ENCODE measurements around the gene CNOT9.

CNOT9 gene

DNA sequence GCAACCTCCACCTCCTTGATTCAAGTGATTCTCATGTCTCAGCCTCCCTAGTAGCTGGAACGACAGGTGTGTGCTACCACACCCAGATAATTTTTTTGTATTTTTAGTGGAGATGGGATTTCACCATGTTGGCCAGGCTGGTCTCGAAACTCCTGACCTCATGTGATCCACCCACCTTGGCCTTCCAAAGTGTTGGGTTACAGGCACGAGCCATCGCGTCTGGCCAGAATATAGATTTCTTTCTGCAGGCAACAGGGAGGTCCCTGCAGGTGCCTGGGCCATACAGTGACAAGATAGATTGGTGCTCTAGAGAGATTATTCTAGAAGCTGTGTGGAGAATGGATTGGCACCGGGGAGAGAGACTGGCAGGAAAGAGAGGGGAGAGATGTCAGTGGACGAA is 52.4 kb downstream of the CNOT9 start:
- Histone ChIP-seq H3K36me3 (ENCODE audit: insufficient read depth) (no peaks in the 10 kb centered on the region), H3K4me3 (IDR thresholded peaks at IDR 0.05; ENCODE audit: insufficient read depth, low read depth, low read length) (no peak overlapping the region), H2AFZ (ENCODE audit: low read depth) (no peak overlapping the region), H4K20me1 (ENCODE audit: insufficient read depth) (no peaks in the 10 kb centered on the region), H3K79me2 (ENCODE audit: insufficient read depth, low read depth) (no peaks in the 10 kb centered on the region), H3K27me3 (ENCODE audit: insufficient read depth, low read depth) (no peaks in the 10 kb centered on the region), H3K9ac (no peak overlapping the region), H3K27ac (no peak overlapping the region), H3K4me2 (no peak overlapping the region), H3K4me1 (ENCODE audit: low read depth, poor library complexity, severe bottlenecking) (no peaks in the 10 kb centered on the region)
- TF ChIP-seq, protein P1, sequence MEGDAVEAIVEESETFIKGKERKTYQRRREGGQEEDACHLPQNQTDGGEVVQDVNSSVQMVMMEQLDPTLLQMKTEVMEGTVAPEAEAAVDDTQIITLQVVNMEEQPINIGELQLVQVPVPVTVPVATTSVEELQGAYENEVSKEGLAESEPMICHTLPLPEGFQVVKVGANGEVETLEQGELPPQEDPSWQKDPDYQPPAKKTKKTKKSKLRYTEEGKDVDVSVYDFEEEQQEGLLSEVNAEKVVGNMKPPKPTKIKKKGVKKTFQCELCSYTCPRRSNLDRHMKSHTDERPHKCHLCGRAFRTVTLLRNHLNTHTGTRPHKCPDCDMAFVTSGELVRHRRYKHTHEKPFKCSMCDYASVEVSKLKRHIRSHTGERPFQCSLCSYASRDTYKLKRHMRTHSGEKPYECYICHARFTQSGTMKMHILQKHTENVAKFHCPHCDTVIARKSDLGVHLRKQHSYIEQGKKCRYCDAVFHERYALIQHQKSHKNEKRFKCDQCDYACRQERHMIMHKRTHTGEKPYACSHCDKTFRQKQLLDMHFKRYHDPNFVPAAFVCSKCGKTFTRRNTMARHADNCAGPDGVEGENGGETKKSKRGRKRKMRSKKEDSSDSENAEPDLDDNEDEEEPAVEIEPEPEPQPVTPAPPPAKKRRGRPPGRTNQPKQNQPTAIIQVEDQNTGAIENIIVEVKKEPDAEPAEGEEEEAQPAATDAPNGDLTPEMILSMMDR (conservative IDR thresholded peaks at IDR 0.05; ENCODE audit: low read depth, low read length) = no peak

- H3K9ac ChIP-seq = no peak overlapping the region
- no peak overlapping the region for H2AFZ ChIP-seq (ENCODE audit: low read depth)
- no peaks in the 10 kb centered on the region for H3K79me2 ChIP-seq (ENCODE audit: insufficient read depth, low read depth)
- H3K27me3 ChIP-seq (ENCODE audit: insufficient read depth, low read depth) = no peaks in the 10 kb centered on the region
- no peak overlapping the region for H3K27ac ChIP-seq
- H3K36me3 ChIP-seq (ENCODE audit: insufficient read depth) = no peaks in the 10 kb centered on the region
- no peak overlapping the region for H3K4me2 ChIP-seq
- H3K4me3 ChIP-seq (IDR thresholded peaks at IDR 0.05; ENCODE audit: insufficient read depth, low read depth, low read length) = no peak overlapping the region
- TF ChIP-seq, protein P1 (conservative IDR thresholded peaks at IDR 0.05; ENCODE audit: low read depth, low read length) = no peak
- H3K4me1 ChIP-seq (ENCODE audit: low read depth, poor library complexity, severe bottlenecking) = no peaks in the 10 kb centered on the region
- H4K20me1 ChIP-seq (ENCODE audit: insufficient read depth) = no peaks in the 10 kb centered on the region
Observed at GRCh38 chr2:218622606-218623365, 54.1 kb downstream of the CNOT9 start.

DNA sequence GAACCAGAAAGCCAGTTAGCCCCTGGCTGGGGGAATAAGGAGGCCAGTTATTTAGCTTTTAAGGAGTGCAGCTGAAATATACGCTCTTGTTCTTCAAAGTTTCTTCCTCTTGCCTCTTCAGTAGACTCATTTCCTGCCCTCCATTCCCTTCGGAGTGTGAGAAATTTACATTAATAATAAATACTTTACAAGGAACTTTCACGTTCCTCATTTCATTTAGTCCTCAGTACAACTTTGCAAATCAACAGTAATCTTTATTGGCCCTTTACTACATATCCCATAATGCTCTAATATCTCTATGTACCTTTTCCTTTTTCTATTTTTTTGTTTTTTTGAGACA is 54.7 kb downstream of the CNOT9 start:
- Histone ChIP-seq H3K4me1 (ENCODE audit: low read depth, poor library complexity, severe bottlenecking) (no peaks in the 10 kb centered on the region), H3K36me3 (ENCODE audit: insufficient read depth) (no peaks in the 10 kb centered on the region), H3K27ac (no peak overlapping the region), H3K9ac (no peak overlapping the region), H3K27me3 (ENCODE audit: insufficient read depth, low read depth) (no peaks in the 10 kb centered on the region), H3K4me2 (no peak overlapping the region), H2AFZ (ENCODE audit: low read depth) (no peak overlapping the region), H3K4me3 (IDR thresholded peaks at IDR 0.05; ENCODE audit: insufficient read depth, low read depth, low read length) (no peak overlapping the region), H4K20me1 (ENCODE audit: insufficient read depth) (no peaks in the 10 kb centered on the region), H3K79me2 (ENCODE audit: insufficient read depth, low read depth) (no peaks in the 10 kb centered on the region)
- TF ChIP-seq, protein P1 (conservative IDR thresholded peaks at IDR 0.05; ENCODE audit: low read depth, low read length) = no peak

- Histone ChIP-seq H3K4me1 (ENCODE audit: low read depth, poor library complexity, severe bottlenecking) (no peaks in the 10 kb centered on the region), H2AFZ (ENCODE audit: low read depth) (no peak overlapping the region)
- TF ChIP-seq, protein P1 (conservative IDR thresholded peaks at IDR 0.05; ENCODE audit: low read depth, low read length) = no peak
Observed at GRCh38 chr2:218626369-218626768, 57.7 kb downstream of the CNOT9 start.

More at GRCh38 chr2:218626369-218626768, 57.7 kb downstream of the CNOT9 start:
- Histone ChIP-seq H3K4me3 (IDR thresholded peaks at IDR 0.05; ENCODE audit: insufficient read depth, low read depth, low read length) (no peak overlapping the region), H3K27ac (no peak overlapping the region), H3K9ac (no peak overlapping the region), H3K27me3 (ENCODE audit: insufficient read depth, low read depth) (no peaks in the 10 kb centered on the region), H3K36me3 (ENCODE audit: insufficient read depth) (no peaks in the 10 kb centered on the region), H3K79me2 (ENCODE audit: insufficient read depth, low read depth) (no peaks in the 10 kb centered on the region), H3K4me2 (no peak overlapping the region), H4K20me1 (ENCODE audit: insufficient read depth) (no peaks in the 10 kb centered on the region)

Measured in KMS-11 (cell line).